Lower lobe of right lung (tissue), 2 donors: ENCODE data around the gene ZGRF1. TPM values are rescaled to one million over a fixed set of nuclear protein-coding genes. Genes with fewer than 3 reads are reported as not detected.

Experiments
- ATAC-seq, 2 donors: fragments of 200-7000 bp; cut with Tn5 transposase; one replicate each; pipeline ENCODE4 v1.9.1; 2020 to 2022; ENCODE audit warnings: mild to moderate bottlenecking in 2 of 2, moderate library complexity in 2 of 2
- DNase-seq: peaks from one replicate; pipeline ENCODE4 v3.0.0-alpha.2; 2020
- H3K27ac ChIP-seq: fragments of 200-600 bp; one replicate; pipeline ENCODE4 v1.8.0; 2022
- H3K27me3 ChIP-seq: fragments of 200-600 bp; one replicate; pipeline ENCODE4 v1.8.0; 2022; ENCODE audit warnings: low read depth
- H3K36me3 ChIP-seq: fragments of 200-600 bp; one replicate; pipeline ENCODE4 v1.8.0; 2022; ENCODE audit warnings: mild to moderate bottlenecking
- H3K4me1 ChIP-seq: fragments of 200-600 bp; one replicate; pipeline ENCODE4 v1.8.0; 2022
- H3K4me3 ChIP-seq: fragments of 200-600 bp; one replicate; pipeline ENCODE4 v1.8.0; 2022; ENCODE audit warnings: mild to moderate bottlenecking
- H3K9me3 ChIP-seq: fragments of 200-600 bp; one replicate; pipeline ENCODE4 v1.8.0; 2022
- intact Hi-C: fragments of 100-400 bp; cut with DNase I; formaldehyde crosslinking; loops from one replicate; pipeline ENCODE4 v1.11.0; 2022
- total RNA-seq: library from RNA; stranded (reverse); fragmentation: NEBNext Ultra II Directional; extraction: Animal tissue kit (Norgen Biotek cat#: 25700); gene quantifications from one replicate; pipeline ENCODE4 v1.2.1, GENCODE V29; 2021
- TF ChIP-seq, protein P1 (sequence below): fragments of 200-600 bp; IDR thresholded peaks from one replicate; pipeline ENCODE4 v1.8.0; 2022; ENCODE audit warnings: antibody characterized with exemption, mild to moderate bottlenecking
- donor health status: DM: no; HTN: yes; CAD: no; lungs with severe emphysema.

Gene ZGRF1
- total RNA-seq, 1 donor from 2014 or later = 5.7 TPM

- no peak overlapping the region for H3K4me3 ChIP-seq
- no peak for ATAC-seq
Observed at GRCh38 chr4:112585977-112586736, 50.6 kb downstream of the ZGRF1 start.

GRCh38 chr4:112567536-112567935 lies 69.2 kb downstream of the ZGRF1 start:
- DNase-seq = no peak
- Histone ChIP-seq H3K4me3 (no peak overlapping the region), H3K4me1 (no peaks in the 10 kb centered on the region), H3K27me3 (no peaks in the 10 kb centered on the region), H3K36me3 (no peaks in the 10 kb centered on the region), H3K9me3 (no peaks in the 10 kb centered on the region), H3K27ac (no peak overlapping the region)
- TF ChIP-seq, protein P1, sequence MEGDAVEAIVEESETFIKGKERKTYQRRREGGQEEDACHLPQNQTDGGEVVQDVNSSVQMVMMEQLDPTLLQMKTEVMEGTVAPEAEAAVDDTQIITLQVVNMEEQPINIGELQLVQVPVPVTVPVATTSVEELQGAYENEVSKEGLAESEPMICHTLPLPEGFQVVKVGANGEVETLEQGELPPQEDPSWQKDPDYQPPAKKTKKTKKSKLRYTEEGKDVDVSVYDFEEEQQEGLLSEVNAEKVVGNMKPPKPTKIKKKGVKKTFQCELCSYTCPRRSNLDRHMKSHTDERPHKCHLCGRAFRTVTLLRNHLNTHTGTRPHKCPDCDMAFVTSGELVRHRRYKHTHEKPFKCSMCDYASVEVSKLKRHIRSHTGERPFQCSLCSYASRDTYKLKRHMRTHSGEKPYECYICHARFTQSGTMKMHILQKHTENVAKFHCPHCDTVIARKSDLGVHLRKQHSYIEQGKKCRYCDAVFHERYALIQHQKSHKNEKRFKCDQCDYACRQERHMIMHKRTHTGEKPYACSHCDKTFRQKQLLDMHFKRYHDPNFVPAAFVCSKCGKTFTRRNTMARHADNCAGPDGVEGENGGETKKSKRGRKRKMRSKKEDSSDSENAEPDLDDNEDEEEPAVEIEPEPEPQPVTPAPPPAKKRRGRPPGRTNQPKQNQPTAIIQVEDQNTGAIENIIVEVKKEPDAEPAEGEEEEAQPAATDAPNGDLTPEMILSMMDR = no peak
- no peak for ATAC-seq
- intact Hi-C loops = no loop called here

More at GRCh38 chr4:112585977-112586736, 50.6 kb downstream of the ZGRF1 start:
- H3K36me3 ChIP-seq = peaks cover 8% of the 10 kb centered on the region
- TF ChIP-seq, protein P1 = no peak
- intact Hi-C loops = no loop called here
- H3K27ac ChIP-seq = no peak overlapping the region
- H3K4me1 ChIP-seq = no peaks in the 10 kb centered on the region
- H3K9me3 ChIP-seq = no peaks in the 10 kb centered on the region
- no peaks in the 10 kb centered on the region for H3K27me3 ChIP-seq
- DNase-seq = no peak

DNA sequence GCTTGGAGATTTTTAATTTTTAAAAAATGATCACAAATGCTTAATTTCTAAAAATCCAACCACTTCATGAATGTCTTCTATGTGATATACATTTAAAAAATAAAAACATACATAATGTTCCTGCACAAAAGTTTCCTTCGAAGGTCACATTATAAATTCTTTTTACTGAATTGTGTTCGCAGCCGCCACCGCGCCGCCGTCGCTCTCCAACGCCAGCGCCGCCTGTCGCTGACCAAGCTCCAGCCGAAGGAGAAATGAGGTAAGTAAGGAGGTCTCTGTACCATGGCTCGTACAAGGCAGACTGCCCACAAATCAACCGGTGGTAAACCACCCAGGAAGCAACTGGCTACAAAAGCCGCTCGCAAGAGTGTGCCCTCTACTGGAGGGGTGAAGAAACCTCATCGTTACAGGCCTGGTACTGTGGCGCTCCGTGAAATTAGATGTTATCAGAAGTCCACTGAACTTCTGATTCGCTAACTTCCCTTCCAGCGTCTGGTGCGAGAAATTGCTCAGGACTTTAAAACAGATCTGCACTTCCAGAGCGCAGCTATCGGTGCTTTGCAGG lies 71.9 kb downstream of the ZGRF1 start:
- intact Hi-C loops = no loop called here
- no peak for DNase-seq
- Histone ChIP-seq H3K27ac (no peak overlapping the region), H3K9me3 (no peaks in the 10 kb centered on the region), H3K4me1 (no peaks in the 10 kb centered on the region), H3K4me3 (no peak overlapping the region), H3K27me3 (no peaks in the 10 kb centered on the region), H3K36me3 (no peaks in the 10 kb centered on the region)
- TF ChIP-seq, protein P1 = no peak
- ATAC-seq = no peak

- intact Hi-C loops = no loop called here
- no peak overlapping the region for H3K27ac ChIP-seq
- TF ChIP-seq, protein P1 = no peak
- DNase-seq (no peak), ATAC-seq (no peak)
- H3K36me3 ChIP-seq = no peaks in the 10 kb centered on the region
- H3K27me3 ChIP-seq = no peaks in the 10 kb centered on the region
- H3K4me1 ChIP-seq = no peaks in the 10 kb centered on the region
- H3K9me3 ChIP-seq = no peaks in the 10 kb centered on the region
- H3K4me3 ChIP-seq = no peak overlapping the region
Observed at GRCh38 chr4:112563431-112564200, 73.1 kb downstream of the ZGRF1 start.

DNA sequence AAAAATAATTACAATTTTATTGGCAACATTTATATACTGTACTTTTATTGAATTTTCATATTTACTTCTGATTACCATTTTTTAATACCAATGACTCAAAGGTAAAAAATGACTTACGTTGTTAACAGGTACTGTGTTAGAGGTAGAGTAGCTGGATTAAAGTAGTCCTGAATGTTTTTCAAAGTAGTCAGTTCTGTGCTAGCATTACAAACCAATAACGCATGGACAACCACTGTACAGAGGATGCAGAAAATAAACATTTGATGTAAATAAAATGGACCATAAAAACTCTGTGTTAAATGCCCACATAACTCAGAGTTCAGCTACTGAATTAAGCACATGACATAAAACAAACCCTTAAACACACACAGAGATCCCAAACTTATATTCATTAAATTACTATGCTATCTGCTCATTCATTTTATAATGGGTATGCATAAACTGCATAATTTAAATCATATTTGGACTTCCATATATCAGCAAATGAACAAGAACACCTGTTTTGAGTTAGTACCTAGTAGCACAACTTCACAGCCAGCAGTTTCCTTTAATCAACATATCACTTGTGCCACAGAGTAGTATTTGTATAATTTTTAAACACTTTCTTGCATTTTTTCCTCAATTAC lies 74.3 kb downstream of the ZGRF1 start:
- Histone ChIP-seq H3K4me3 (no peak overlapping the region), H3K36me3 (no peaks in the 10 kb centered on the region), H3K27me3 (no peaks in the 10 kb centered on the region), H3K9me3 (no peaks in the 10 kb centered on the region), H3K27ac (no peak overlapping the region), H3K4me1 (no peaks in the 10 kb centered on the region)
- TF ChIP-seq, protein P1 = no peak
- intact Hi-C loops = no loop called here
- no peak for ATAC-seq
- DNase-seq = no peak
